PC-9 (cell line): ENCODE measurements around the gene WDR11. TPM values are rescaled to one million over a fixed set of nuclear protein-coding genes. Genes with fewer than 3 reads are reported as not detected.

Experiments
- BruUV-seq: library from RNA; stranded (reverse); fragments of 400-500 nt; replicated peaks from 2 replicates; lab custom pipeline; 2021; lab: Mats Ljungman, UMichigan
- CTCF ChIA-PET: fragments of 300-600 bp; sonication (Branson Sonifier 250); formaldehyde crosslinking; loops from one replicate; lab custom pipeline; 2022; ENCODE audit warnings: antibody characterized with exemption; lab: Charles Lee
- POLR2A ChIA-PET: fragments of 300-600 bp; sonication (Branson Sonifier 250); formaldehyde crosslinking; loops from one replicate; lab custom pipeline; 2022; ENCODE audit warnings: antibody characterized with exemption; ENCODE audit not compliant: unreplicated experiment; lab: Charles Lee
- DNase-seq, 2 experiments: peaks; one replicate each; pipeline versions ENCODE4 v3.0.0 to v3.0.0-alpha.2; 2015 to 2022; ENCODE audit warnings: mixed read lengths in 1 of 2
- H2AFZ ChIP-seq: fragments of 200-600 bp; sonication (generic); 2 replicates; pipeline ENCODE4 v1.8.1; 2017; ENCODE audit warnings: antibody characterized with exemption
- H3F3A ChIP-seq: fragments of 200-600 bp; sonication (generic); 2 replicates; pipeline ENCODE4 v1.8.1; 2017; ENCODE audit warnings: antibody characterized with exemption, mild to moderate bottlenecking, low read depth; ENCODE audit not compliant: insufficient read depth
- H3K27ac ChIP-seq: fragments of 200-600 bp; sonication (generic); 2 replicates; pipeline ENCODE4 v1.6.1; 2016; ENCODE audit warnings: mixed run types
- H3K27me3 ChIP-seq: fragments of 200-600 bp; sonication (generic); 2 replicates; pipeline ENCODE4 v1.6.1; 2016; ENCODE audit warnings: low read depth, mixed run types; ENCODE audit not compliant: insufficient read depth
- H3K36me3 ChIP-seq: fragments of 200-600 bp; sonication (generic); 2 replicates; pipeline ENCODE4 v1.6.1; 2016; ENCODE audit warnings: low read depth, mixed run types
- H3K4me1 ChIP-seq: fragments of 200-600 bp; sonication (generic); replicated peaks from 2 replicates; pipeline ENCODE4 v1.6.1; 2016; ENCODE audit warnings: mixed run types; ENCODE audit not compliant: insufficient read depth
- H3K4me2 ChIP-seq: fragments of 200-600 bp; sonication (generic); 2 replicates; pipeline ENCODE4 v1.6.1; 2017; ENCODE audit warnings: mixed run types
- H3K4me3 ChIP-seq: fragments of 200-600 bp; sonication (generic); 2 replicates; pipeline ENCODE4 v1.6.1; 2016; ENCODE audit warnings: mixed run types
- H3K79me2 ChIP-seq: fragments of 200-600 bp; sonication (generic); 2 replicates; pipeline ENCODE4 v1.6.1; 2017; ENCODE audit warnings: low read depth, mixed run types
- H3K9me2 ChIP-seq: fragments of 200-600 bp; sonication (generic); 2 replicates; pipeline ENCODE4 v1.8.1; 2017; ENCODE audit warnings: mild to moderate bottlenecking; ENCODE audit not compliant: insufficient read depth
- H3K9me3 ChIP-seq: fragments of 200-600 bp; sonication (generic); 2 replicates; pipeline ENCODE4 v1.8.1; 2016; ENCODE audit warnings: low read depth; ENCODE audit not compliant: insufficient read depth
- H4K20me1 ChIP-seq: fragments of 200-600 bp; sonication (generic); 2 replicates; pipeline ENCODE4 v1.8.1; 2017; ENCODE audit not compliant: insufficient read depth
- EZH2 ChIP-seq: fragments of 200-600 bp; sonication (generic); IDR thresholded peaks from 2 replicates; pipeline ENCODE4 v1.8.0; 2017; ENCODE audit warnings: antibody characterized with exemption, low read depth
- intact Hi-C: fragments of 100-400 bp; cut with micrococcal nuclease; formaldehyde crosslinking; loops from one replicate; pipeline ENCODE4 v1.10.0; 2022; ENCODE audit not compliant: unreplicated experiment
- total RNA-seq: library from RNA; stranded (reverse); gene quantifications from 2 replicates; pipeline ENCODE4 v1.2.3, GENCODE V29; 2021
- TF ChIP-seq, protein P1 (sequence below): fragments of 200-600 bp; sonication (generic); conservative IDR thresholded peaks from 2 replicates; pipeline ENCODE4 v1.6.1; 2017; ENCODE audit warnings: mixed run types, antibody characterized with exemption, mild to moderate bottlenecking, moderate library complexity

WDR11 gene
- total RNA-seq, 1 experiment from 2014 or later: 27.4 TPM

DNA sequence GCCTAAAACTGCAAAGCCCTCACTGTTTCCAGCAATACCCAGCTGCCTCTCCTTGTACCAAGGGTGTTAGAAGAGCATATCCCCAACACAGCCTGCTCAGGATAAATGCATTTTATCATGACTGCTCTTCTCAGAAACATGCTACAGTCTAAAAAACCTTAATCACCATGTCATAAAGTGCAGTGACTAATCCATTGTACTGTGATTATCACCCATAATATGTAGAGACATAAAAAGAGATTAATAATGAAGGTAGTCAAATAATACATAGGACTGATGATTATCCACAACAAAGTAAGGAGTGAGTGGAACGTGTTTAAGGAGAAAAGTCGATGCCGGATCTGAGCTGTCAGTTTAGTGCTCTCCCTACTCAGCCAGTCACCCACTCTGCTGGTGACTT lies 12.2 kb upstream of the WDR11 start:
- no peak overlapping the region for H2AFZ ChIP-seq
- H3K36me3 ChIP-seq: no peaks in the 10 kb centered on the region
- intact Hi-C loops: no loop called here
- H3K4me2 ChIP-seq: no peak overlapping the region
- H3K79me2 ChIP-seq: no peaks in the 10 kb centered on the region
- H3F3A ChIP-seq: no peaks in the 10 kb centered on the region
- H3K4me1 ChIP-seq: no peaks in the 10 kb centered on the region
- DNase-seq: no peak
- CTCF ChIA-PET: no interaction called here
- POLR2A ChIA-PET: no interaction called here
- H3K9me3 ChIP-seq: no peaks in the 10 kb centered on the region
- H3K27ac ChIP-seq: no peak overlapping the region
- TF ChIP-seq, protein P1, sequence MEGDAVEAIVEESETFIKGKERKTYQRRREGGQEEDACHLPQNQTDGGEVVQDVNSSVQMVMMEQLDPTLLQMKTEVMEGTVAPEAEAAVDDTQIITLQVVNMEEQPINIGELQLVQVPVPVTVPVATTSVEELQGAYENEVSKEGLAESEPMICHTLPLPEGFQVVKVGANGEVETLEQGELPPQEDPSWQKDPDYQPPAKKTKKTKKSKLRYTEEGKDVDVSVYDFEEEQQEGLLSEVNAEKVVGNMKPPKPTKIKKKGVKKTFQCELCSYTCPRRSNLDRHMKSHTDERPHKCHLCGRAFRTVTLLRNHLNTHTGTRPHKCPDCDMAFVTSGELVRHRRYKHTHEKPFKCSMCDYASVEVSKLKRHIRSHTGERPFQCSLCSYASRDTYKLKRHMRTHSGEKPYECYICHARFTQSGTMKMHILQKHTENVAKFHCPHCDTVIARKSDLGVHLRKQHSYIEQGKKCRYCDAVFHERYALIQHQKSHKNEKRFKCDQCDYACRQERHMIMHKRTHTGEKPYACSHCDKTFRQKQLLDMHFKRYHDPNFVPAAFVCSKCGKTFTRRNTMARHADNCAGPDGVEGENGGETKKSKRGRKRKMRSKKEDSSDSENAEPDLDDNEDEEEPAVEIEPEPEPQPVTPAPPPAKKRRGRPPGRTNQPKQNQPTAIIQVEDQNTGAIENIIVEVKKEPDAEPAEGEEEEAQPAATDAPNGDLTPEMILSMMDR: no peak
- no peak for TF ChIP-seq EZH2
- H3K4me3 ChIP-seq: no peak overlapping the region
- no peaks in the 10 kb centered on the region for H4K20me1 ChIP-seq
- peaks cover 28% of the 10 kb centered on the region for H3K27me3 ChIP-seq
- H3K9me2 ChIP-seq: no peaks in the 10 kb centered on the region
- BruUV-seq: no TSS peak

DNA sequence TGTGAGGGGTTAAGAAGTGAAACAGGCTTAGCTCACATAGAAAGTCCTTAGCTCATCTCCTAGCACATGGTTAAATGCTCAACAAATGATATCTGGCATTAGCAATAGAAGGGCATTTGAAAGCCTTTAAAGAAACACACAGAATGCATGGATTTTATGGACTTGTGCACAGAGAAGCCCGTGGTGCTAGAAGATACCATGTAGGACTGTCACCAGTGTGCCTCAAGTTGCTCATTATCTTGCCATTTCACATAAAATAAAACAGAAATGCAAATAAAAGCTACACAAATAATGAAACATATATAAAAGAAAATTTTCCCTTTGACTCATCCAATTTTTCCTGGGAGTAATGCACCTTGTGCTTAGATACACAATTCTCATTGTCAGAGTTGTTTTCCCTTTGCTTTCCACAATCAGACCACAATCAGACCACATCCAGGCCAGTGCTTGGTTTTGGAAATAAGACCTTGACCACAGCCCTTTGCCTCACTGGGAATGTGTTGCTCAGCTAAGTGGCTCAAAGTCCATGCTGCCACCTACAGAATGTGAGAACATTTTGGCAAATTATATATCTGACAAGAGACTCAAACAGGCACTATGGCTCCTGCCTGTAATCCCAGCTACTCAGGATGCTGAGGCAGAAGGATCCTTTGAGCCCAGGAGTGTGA lies 9.5 kb upstream of the WDR11 start:
- H3K36me3 ChIP-seq: no peaks in the 10 kb centered on the region
- no TSS peak for BruUV-seq
- intact Hi-C loops: no loop called here
- no peaks in the 10 kb centered on the region for H3K79me2 ChIP-seq
- ChIA-PET POLR2A (interaction anchor here (0.5 kb wide), 1 partner anchor 579 kb away, joined by 13 read pairs; no protein-coding TSS in a partner anchor), CTCF (no interaction called here)
- H3K27ac ChIP-seq: no peak overlapping the region
- DNase-seq: peak; percentile 10 to 69
- TF ChIP-seq EZH2: no peak
- TF ChIP-seq, protein P1: no peak
- no peaks in the 10 kb centered on the region for H3F3A ChIP-seq
- no peak overlapping the region for H3K4me3 ChIP-seq
- H3K9me2 ChIP-seq: no peaks in the 10 kb centered on the region
- no peaks in the 10 kb centered on the region for H3K4me1 ChIP-seq
- no peak overlapping the region for H3K4me2 ChIP-seq
- H2AFZ ChIP-seq: no peak overlapping the region
- H3K9me3 ChIP-seq: no peaks in the 10 kb centered on the region
- no peaks in the 10 kb centered on the region for H4K20me1 ChIP-seq
- H3K27me3 ChIP-seq: peaks cover 29% of the 10 kb centered on the region

DNA sequence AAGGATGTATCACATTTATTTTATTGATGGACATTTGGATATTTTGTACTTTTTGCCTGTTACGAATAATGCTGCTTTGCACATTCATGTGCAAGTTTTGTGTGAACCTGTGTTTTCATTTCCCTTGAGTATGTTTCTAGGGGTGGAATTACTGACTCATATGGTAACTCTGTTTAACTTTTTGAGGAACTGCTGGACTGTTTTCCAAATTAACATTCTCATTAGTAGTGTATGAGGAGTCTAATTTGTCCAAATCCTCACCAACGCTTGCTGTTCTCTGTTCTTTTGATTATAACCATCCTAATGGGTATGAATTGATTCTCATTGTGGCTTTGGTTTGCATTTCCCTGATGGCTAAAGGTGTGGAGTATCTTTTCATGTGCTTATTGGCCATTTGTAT lies 3.2 kb downstream of the WDR11 start:
- Histone ChIP-seq H2AFZ (no peak overlapping the region), H3F3A (no peaks in the 10 kb centered on the region), H3K36me3 (no peaks in the 10 kb centered on the region), H3K4me2 (no peak overlapping the region), H3K4me1 (0 out of 2 replicates have a peak, but pooled peaks cover 6% of the 10 kb centered on the region), H4K20me1 (no peaks in the 10 kb centered on the region), H3K27ac (no peak overlapping the region), H3K79me2 (peaks cover 16% of the 10 kb centered on the region), H3K9me2 (no peaks in the 10 kb centered on the region), H3K4me3 (no peak overlapping the region), H3K27me3 (no peaks in the 10 kb centered on the region), H3K9me3 (no peaks in the 10 kb centered on the region)
- TF ChIP-seq EZH2: no peak
- TF ChIP-seq, protein P1: no peak
- no TSS peak for BruUV-seq
- POLR2A ChIA-PET: no interaction called here
- DNase-seq: no peak
- intact Hi-C loops: no loop called here
- CTCF ChIA-PET: no interaction called here
